Tibial nerve (tissue), 4 donors: ENCODE data around the gene ARMC6. TPM values are rescaled to one million over a fixed set of nuclear protein-coding genes. Genes with fewer than 3 reads are reported as not detected.

Source experiments
- DNase-seq, 2 donors: peaks; one replicate each; pipeline ENCODE4 v3.0.0-alpha.2; 2019; ENCODE audit warnings: low spot score in 2 of 2
- H3K27ac ChIP-seq, 4 donors: fragments of 200-600 bp; sonication (generic) in 3 of 4; one replicate each; pipeline ENCODE4 v1.5.1; 2017 to 2019; ENCODE audit warnings: mild to moderate bottlenecking in 1 of 4
- H3K27me3 ChIP-seq, 2 donors: fragments of 200-600 bp; sonication (generic) in 1 of 2; one replicate each; pipeline versions ENCODE4 v1.5.1 to v1.6.0; 2017 to 2019
- H3K36me3 ChIP-seq, 3 donors: fragments of 200-600 bp; sonication (generic); one replicate each; pipeline ENCODE4 v1.5.1; 2018 to 2019
- H3K4me1 ChIP-seq, 4 donors: fragments of 200-600 bp; sonication (generic) in 3 of 4; one replicate each; pipeline ENCODE4 v1.5.1; 2017 to 2019
- H3K4me3 ChIP-seq, 4 donors: fragments of 200-600 bp; sonication (generic) in 3 of 4; one replicate each; pipeline ENCODE4 v1.5.1; 2017 to 2019; ENCODE audit warnings: mild to moderate bottlenecking in 1 of 4, moderate library complexity in 1 of 4
- H3K9me3 ChIP-seq, 4 donors: fragments of 200-600 bp; sonication (generic) in 3 of 4; one replicate each; pipeline ENCODE4 v1.5.1; 2017 to 2019
- EP300 ChIP-seq, 2 donors: sonication (generic); formaldehyde crosslinking; IDR thresholded peaks; one replicate each; pipeline ENCODE4 v1.6.1; 2017; ENCODE audit warnings: antibody characterized with exemption in 2 of 2, mild to moderate bottlenecking in 1 of 2
- POLR2A ChIP-seq, 2 donors: fragments of 450-650 bp; IDR thresholded peaks; one replicate each; pipeline ENCODE4 v1.6.1; 2017; ENCODE audit warnings: antibody characterized with exemption in 2 of 2, mild to moderate bottlenecking in 2 of 2, moderate library complexity in 2 of 2
- WGBS, 2 donors: methylation state at CpG; one replicate each; pipeline ENCODE4 v1.1.5; 2018; 5-methylcytosine and 5-hydroxymethylcytosine counted together
- total RNA-seq, 4 donors: library from RNA; depleted of rRNA; stranded (reverse); fragments of >200 nt; gene quantifications; one replicate each; pipeline ENCODE4 v1.1.0, GENCODE V29; 2016
- TF ChIP-seq, protein P1 (sequence below), 5 experiments: fragments of 200-600 bp in 3 of 5; fragments of 450-650 bp in 2 of 5; sonication (generic) in 3 of 5; IDR thresholded peaks; one replicate each; pipeline ENCODE4 v1.5.1; 2016 to 2019; ENCODE audit warnings: antibody characterized with exemption in 5 of 5, mild to moderate bottlenecking in 3 of 5, moderate library complexity in 2 of 5

The ARMC6 gene
- total RNA-seq = 10 to 100 TPM; 20.0 to 40.8 (median 24.6) TPM

DNA sequence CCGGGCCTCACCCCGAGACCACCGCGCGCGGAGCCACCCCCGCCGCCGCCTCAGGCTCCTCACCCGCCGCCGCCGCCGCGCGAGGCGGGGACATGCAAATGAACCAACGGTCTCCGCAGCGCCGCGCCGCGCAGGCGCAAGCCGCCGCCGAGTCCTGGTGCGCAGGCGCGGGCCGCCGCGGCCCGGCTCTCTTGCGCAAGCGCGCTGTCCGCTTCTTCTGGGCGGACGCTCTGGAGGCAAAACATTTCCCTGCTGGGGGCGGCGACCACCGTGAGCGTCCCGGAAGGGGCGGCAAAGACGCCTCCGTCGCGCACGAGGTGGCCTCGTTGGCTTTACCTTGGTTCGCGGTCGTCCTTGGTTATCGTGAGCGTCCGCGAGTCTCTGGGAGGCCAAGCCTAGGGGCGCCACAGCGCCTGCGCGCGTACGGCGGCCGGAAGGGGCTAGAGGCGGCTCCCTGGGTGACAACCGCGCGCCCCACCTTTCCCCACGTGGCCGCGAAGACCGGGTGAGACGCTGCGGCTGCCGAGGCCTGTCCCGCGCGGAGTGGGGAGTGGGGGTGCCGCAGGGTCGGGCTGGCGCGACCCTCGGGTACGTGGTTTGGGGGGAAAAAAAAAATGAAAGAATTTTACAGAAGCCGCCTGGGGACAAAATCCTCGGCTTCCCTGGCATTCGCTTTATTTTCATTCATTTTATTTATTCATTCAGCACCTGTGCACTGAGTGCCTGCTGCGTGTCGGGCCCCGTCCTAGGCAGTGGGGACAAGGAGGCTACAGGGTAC lies at the start of gene ARMC6, which contains the start of gene SUGP2:
Gene ARMC6 (plus strand): TSS at position 178 of the 778 bp plus-strand sequence. CDS start 607 bp downstream, outside the sequence.
Gene SUGP2 (minus strand): TSS at position 92 of the 778 bp plus-strand sequence. CDS start 2,446 bp downstream, outside the sequence.
- peaks cover 0 to 29% (median 8%) of the 10 kb centered on the region in 3 donors for H3K36me3 ChIP-seq
- peak within 1 kb of the TSS; percentile 88 to 99 (median 92) for H3K27ac ChIP-seq
- 0 to 1% methylated on average over 52 to 68 of the region's 94 CpGs for WGBS, 2 donors
- TF ChIP-seq, protein P1, sequence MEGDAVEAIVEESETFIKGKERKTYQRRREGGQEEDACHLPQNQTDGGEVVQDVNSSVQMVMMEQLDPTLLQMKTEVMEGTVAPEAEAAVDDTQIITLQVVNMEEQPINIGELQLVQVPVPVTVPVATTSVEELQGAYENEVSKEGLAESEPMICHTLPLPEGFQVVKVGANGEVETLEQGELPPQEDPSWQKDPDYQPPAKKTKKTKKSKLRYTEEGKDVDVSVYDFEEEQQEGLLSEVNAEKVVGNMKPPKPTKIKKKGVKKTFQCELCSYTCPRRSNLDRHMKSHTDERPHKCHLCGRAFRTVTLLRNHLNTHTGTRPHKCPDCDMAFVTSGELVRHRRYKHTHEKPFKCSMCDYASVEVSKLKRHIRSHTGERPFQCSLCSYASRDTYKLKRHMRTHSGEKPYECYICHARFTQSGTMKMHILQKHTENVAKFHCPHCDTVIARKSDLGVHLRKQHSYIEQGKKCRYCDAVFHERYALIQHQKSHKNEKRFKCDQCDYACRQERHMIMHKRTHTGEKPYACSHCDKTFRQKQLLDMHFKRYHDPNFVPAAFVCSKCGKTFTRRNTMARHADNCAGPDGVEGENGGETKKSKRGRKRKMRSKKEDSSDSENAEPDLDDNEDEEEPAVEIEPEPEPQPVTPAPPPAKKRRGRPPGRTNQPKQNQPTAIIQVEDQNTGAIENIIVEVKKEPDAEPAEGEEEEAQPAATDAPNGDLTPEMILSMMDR (IDR thresholded peaks at IDR 0.05) = peak in 3 of 5 experiments; percentile 20 to 74 (median 57)
- peak in 1 of 2 donors; percentile 69 for TF ChIP-seq POLR2A (IDR thresholded peaks at IDR 0.05)
- peak in 1 of 2 donors; percentile 82 for TF ChIP-seq EP300 (IDR thresholded peaks at IDR 0.05)
- H3K9me3 ChIP-seq = no peaks in the 10 kb centered on the region
- no peaks in the 10 kb centered on the region for H3K27me3 ChIP-seq
- DNase-seq = peak; percentile 64 to 66
- H3K4me1 ChIP-seq = peaks cover 0 to 45% (median 20%) of the 10 kb centered on the region in 4 donors
- peak within 1 kb of the TSS; percentile 82 to 99 (median 90) for H3K4me3 ChIP-seq

DNA sequence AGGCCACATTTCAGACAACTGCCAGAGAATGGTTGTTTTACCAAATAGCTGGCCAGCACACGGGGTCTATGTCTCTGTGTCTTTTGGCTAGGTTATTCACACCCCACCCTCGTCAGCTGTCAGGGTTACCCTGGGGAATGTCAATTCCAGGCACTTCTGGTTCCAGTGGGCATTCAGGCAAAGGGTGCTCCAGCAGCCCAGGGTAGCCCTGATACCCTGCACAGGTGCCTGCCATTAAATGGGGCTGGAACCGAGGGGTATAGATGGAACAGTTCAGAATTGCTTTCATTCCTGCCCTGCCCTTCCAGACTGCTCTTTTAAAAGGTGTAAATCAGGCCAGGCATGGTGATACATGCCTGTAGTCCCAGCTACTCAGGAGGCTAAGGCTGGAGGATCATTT lies 49.2 kb upstream of the ARMC6 start:
- DNase-seq = no peak
- no peak overlapping the region for H3K27ac ChIP-seq
- TF ChIP-seq, protein P1 (IDR thresholded peaks at IDR 0.05) = no peak
- TF ChIP-seq POLR2A (IDR thresholded peaks at IDR 0.05) (no peak), EP300 (IDR thresholded peaks at IDR 0.05) (no peak)
- no peaks in the 10 kb centered on the region for H3K36me3 ChIP-seq
- WGBS, 2 donors = 73 to 80% methylated on average over 3 of the region's 3 CpGs
- H3K4me1 ChIP-seq = peaks cover 0 to 26% (median 0%) of the 10 kb centered on the region in 4 donors
- H3K4me3 ChIP-seq = no peak overlapping the region
- H3K27me3 ChIP-seq = no peaks in the 10 kb centered on the region
- H3K9me3 ChIP-seq = no peaks in the 10 kb centered on the region

DNA sequence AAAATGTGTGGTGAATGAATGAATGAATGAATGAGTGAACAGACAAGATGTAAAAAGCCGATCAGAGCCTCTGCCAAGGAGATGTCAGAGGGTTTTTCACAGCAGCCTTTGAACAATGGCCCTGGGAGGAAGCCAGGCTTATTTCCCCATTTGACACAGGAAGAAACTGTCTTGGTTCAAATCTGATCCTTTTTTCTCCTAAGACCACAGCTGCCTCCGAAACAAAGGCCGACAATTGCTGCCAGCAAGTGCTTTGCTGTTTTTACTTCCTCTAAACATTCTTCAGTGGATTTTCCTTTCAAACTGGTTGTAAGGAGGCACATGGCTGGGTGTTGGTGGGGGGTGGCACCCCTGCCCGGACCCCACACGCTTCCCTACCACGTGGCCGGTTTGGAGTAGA lies 48.1 kb upstream of the ARMC6 start:
- peaks cover 0 to 26% (median 0%) of the 10 kb centered on the region in 4 donors for H3K4me1 ChIP-seq
- DNase-seq = peak in 1 of 2 donors; percentile 19
- peaks cover 0 to 5% (median 0%) of the 10 kb centered on the region in 3 donors for H3K36me3 ChIP-seq
- peak; percentile 23 to 29 for TF ChIP-seq EP300 (IDR thresholded peaks at IDR 0.05)
- TF ChIP-seq, protein P1 (IDR thresholded peaks at IDR 0.05) = no peak
- peak overlapping the region in 2 of 4 donors; percentile 54 to 58 for H3K27ac ChIP-seq
- H3K4me3 ChIP-seq = no peak overlapping the region
- WGBS, 2 donors = 17 to 20% methylated on average over 7 of the region's 7 CpGs
- no peaks in the 10 kb centered on the region for H3K27me3 ChIP-seq
- no peaks in the 10 kb centered on the region for H3K9me3 ChIP-seq

DNA sequence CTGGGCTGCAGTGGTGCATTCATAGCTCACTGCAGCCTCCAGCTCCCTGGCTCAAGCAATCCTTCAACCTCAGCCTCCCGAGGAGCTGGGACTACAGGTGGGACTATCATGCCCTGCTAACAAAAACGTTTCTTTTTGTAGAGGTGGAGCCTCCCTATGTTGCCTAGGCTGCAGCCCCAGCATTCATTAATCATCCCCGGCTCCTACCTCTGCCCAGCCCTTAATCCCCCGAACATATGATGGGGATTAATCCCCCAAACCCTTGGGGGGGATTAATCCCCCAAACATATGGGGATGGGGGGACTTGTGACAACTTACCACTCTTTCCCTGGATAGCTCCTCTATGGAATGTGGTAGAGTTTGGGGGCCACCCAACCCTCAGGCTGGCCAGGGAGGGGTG lies 45.9 kb upstream of the ARMC6 start:
- 50 to 53% methylated on average over 4 of the region's 4 CpGs for WGBS, 2 donors
- DNase-seq = no peak
- Histone ChIP-seq H3K36me3 (peaks cover 0 to 27% (median 0%) of the 10 kb centered on the region in 3 donors), H3K4me3 (no peak overlapping the region), H3K27me3 (no peaks in the 10 kb centered on the region), H3K9me3 (no peaks in the 10 kb centered on the region), H3K27ac (no peak overlapping the region), H3K4me1 (peaks cover 0 to 26% (median 0%) of the 10 kb centered on the region in 4 donors)
- TF ChIP-seq, protein P1 (IDR thresholded peaks at IDR 0.05) = no peak
- no peak for TF ChIP-seq POLR2A (IDR thresholded peaks at IDR 0.05)
- no peak for TF ChIP-seq EP300 (IDR thresholded peaks at IDR 0.05)

DNA sequence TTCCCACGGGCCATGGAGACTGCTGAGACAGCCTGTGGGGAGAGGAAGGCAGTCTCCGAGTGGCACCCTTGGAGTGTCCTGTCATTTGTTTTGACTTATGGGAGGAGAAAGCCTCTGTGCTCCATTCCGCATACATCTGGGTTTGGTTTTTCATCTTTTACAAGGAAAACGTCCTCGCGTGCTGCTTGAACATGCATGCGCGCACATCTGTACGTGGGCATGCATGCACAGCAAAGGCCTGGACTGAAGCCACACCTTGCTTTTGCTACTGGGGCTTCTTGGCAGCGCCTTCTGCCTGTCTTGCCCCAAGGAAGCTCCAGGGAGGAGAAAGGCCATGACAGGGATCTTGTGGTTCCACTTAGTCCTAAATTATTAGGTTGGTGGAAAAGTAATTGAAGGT lies 44.1 kb upstream of the ARMC6 start:
- H3K27ac ChIP-seq = no peak overlapping the region
- H3K27me3 ChIP-seq = no peaks in the 10 kb centered on the region
- peaks cover under 1 to 45% (median 3%) of the 10 kb centered on the region in 3 donors for H3K36me3 ChIP-seq
- no peaks in the 10 kb centered on the region for H3K9me3 ChIP-seq
- DNase-seq = no peak
- no peak overlapping the region for H3K4me3 ChIP-seq
- H3K4me1 ChIP-seq = peaks cover 0 to 26% (median 0%) of the 10 kb centered on the region in 4 donors
- WGBS, 2 donors = 73 to 78% methylated on average over 10 of the region's 10 CpGs
- no peak for TF ChIP-seq POLR2A (IDR thresholded peaks at IDR 0.05)
- TF ChIP-seq EP300 (IDR thresholded peaks at IDR 0.05) = no peak
- TF ChIP-seq, protein P1 (IDR thresholded peaks at IDR 0.05) = no peak
